OCI-LY1 (cell line): Measurements from ENCODE around the gene FOXN3.

Experiments
- H2AFZ ChIP-seq: fragments of 200-600 bp; sonication (generic), shearing (Covaris generic); 2 replicates; pipeline ENCODE4 v1.6.0; 2014; ENCODE audit warnings: antibody characterized with exemption, mild to moderate bottlenecking, low read length
- H3F3A ChIP-seq: fragments of 200-600 bp; sonication (generic), shearing (Covaris generic); 2 replicates; pipeline ENCODE4 v1.6.0; 2014; ENCODE audit warnings: mild to moderate bottlenecking, antibody characterized with exemption, low read length, moderate library complexity; ENCODE audit not compliant: insufficient read depth
- H3K27ac ChIP-seq: fragments of 200-600 bp; sonication (generic); 2 replicates; pipeline ENCODE4 v1.5.1; 2014; ENCODE audit warnings: low read length, mixed run types, mild to moderate bottlenecking, low read depth; ENCODE audit not compliant: poor library complexity, severe bottlenecking
- H3K27me3 ChIP-seq: fragments of 200-600 bp; sonication (generic); 2 replicates; pipeline ENCODE4 v1.6.0; 2014; ENCODE audit warnings: antibody characterized with exemption, mild to moderate bottlenecking, low read length, moderate library complexity; ENCODE audit not compliant: insufficient read depth
- H3K36me3 ChIP-seq: fragments of 200-600 bp; sonication (generic); 2 replicates; pipeline ENCODE4 v1.6.1; 2014; ENCODE audit warnings: mild to moderate bottlenecking, antibody characterized with exemption, low read length, moderate library complexity, mixed read lengths; ENCODE audit not compliant: insufficient read depth
- H3K4me1 ChIP-seq: fragments of 200-600 bp; sonication (generic); 2 replicates; pipeline ENCODE4 v1.5.1; 2014; ENCODE audit warnings: mild to moderate bottlenecking, low read length, moderate library complexity; ENCODE audit not compliant: insufficient read depth, severe bottlenecking
- H3K4me2 ChIP-seq: fragments of 200-600 bp; sonication (generic), shearing (Covaris generic); 2 replicates; pipeline ENCODE4 v1.6.1; 2014; ENCODE audit warnings: low read length
- H3K4me3 ChIP-seq: fragments of 200-600 bp; sonication (generic); 2 replicates; pipeline ENCODE4 v1.5.1; 2014; ENCODE audit warnings: low read length, low read depth, mild to moderate bottlenecking, mixed read lengths; ENCODE audit not compliant: poor library complexity, severe bottlenecking
- H3K79me2 ChIP-seq: fragments of 200-600 bp; shearing (Covaris generic); 2 replicates; pipeline ENCODE4 v1.6.1; 2016; ENCODE audit warnings: mixed run types, low read length, mixed read lengths; ENCODE audit not compliant: insufficient read depth
- H3K9ac ChIP-seq: fragments of 200-600 bp; sonication (generic), shearing (Covaris generic); 2 replicates; pipeline ENCODE4 v1.6.1; 2014; ENCODE audit warnings: mild to moderate bottlenecking, low read length, mixed read lengths
- H3K9me2 ChIP-seq: fragments of 200-600 bp; sonication (generic), shearing (Covaris generic); 2 replicates; pipeline ENCODE4 v1.6.1; 2014; ENCODE audit warnings: low read depth, mild to moderate bottlenecking, low read length, mixed read lengths
- H3K9me3 ChIP-seq: fragments of 200-600 bp; shearing (Covaris generic); 2 replicates; pipeline ENCODE4 v1.6.1; 2014; ENCODE audit warnings: low read length, mixed read lengths
- H4K20me1 ChIP-seq: fragments of 200-600 bp; sonication (generic), shearing (Covaris generic); 2 replicates; pipeline ENCODE4 v1.6.0; 2016; ENCODE audit warnings: mild to moderate bottlenecking, low read length; ENCODE audit not compliant: insufficient read depth
- CTCF ChIP-seq: fragments of 200-600 bp; sonication (generic), shearing (Covaris generic); IDR thresholded peaks from 2 replicates; pipeline ENCODE4 v1.5.1; 2017; ENCODE audit warnings: mild to moderate bottlenecking, antibody characterized with exemption, low read length, moderate library complexity, mixed read lengths
- EZH2 ChIP-seq: fragments of 200-600 bp; sonication (generic), shearing (Covaris generic); IDR thresholded peaks from 2 replicates; pipeline ENCODE4 v1.8.0; 2017; ENCODE audit warnings: borderline replicate concordance, mixed run types, mild to moderate bottlenecking, antibody characterized with exemption, low read length, moderate library complexity, mixed read lengths

Gene FOXN3

GRCh38 chr14:89417091-89417464 is at the start of gene FOXN3:
Gene FOXN3, minus strand, starts transcription at chr14:89417233. Its CDS starts 4,757 bp downstream, at chr14:89412476.
- no peaks in the 10 kb centered on the region for H3F3A ChIP-seq
- H3K9me2 ChIP-seq = no peaks in the 10 kb centered on the region
- peaks cover 13% of the 10 kb centered on the region for H3K79me2 ChIP-seq
- peaks cover 6% of the 10 kb centered on the region for H3K36me3 ChIP-seq
- H3K9me3 ChIP-seq = no peaks in the 10 kb centered on the region
- H3K4me2 ChIP-seq = peak within 1 kb of the TSS; percentile 78
- peak within 1 kb of the TSS; percentile 68 for H3K27ac ChIP-seq
- peaks cover 24% of the 10 kb centered on the region for H3K4me1 ChIP-seq
- no peaks in the 10 kb centered on the region for H3K27me3 ChIP-seq
- peak within 1 kb of the TSS; percentile 86 for H3K9ac ChIP-seq
- peak within 1 kb of the TSS; percentile 83 for H3K4me3 ChIP-seq
- TF ChIP-seq EZH2 (no peak), CTCF (no peak)
- H4K20me1 ChIP-seq = no peaks in the 10 kb centered on the region
- H2AFZ ChIP-seq = no peak within 1 kb of the TSS

DNA sequence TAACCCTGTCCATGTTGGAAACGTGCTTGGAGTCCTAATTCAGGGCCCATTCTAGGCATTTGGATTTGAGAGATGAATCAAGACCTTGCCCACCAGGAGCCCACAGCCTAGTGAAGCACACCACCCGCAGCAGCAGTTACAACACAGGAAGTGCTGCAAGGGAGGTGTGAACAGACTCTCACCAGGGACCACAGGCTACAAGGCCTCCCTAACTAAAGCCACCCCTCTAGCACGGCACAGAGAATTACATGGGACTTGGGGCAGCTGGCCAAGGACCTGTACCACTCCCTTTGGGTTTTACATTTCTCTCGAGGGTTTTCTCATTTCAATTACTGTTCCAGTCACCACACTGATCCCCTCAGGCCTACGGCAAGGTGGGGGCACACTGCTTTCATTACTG is 49.5 kb upstream of the FOXN3 start:
- no peaks in the 10 kb centered on the region for H3K27me3 ChIP-seq
- H3K36me3 ChIP-seq = no peaks in the 10 kb centered on the region; the same call in 1 of the 2 replicates
- no peak overlapping the region for H2AFZ ChIP-seq
- no peak overlapping the region for H3K4me3 ChIP-seq
- no peaks in the 10 kb centered on the region for H3K9me2 ChIP-seq
- no peak overlapping the region for H3K4me2 ChIP-seq
- H3K4me1 ChIP-seq = no peaks in the 10 kb centered on the region
- H3K9ac ChIP-seq = no peak overlapping the region
- TF ChIP-seq EZH2 (no peak), CTCF (no peak)
- no peak overlapping the region for H3K27ac ChIP-seq
- no peaks in the 10 kb centered on the region for H3K79me2 ChIP-seq
- H3F3A ChIP-seq = no peaks in the 10 kb centered on the region
- H4K20me1 ChIP-seq = no peaks in the 10 kb centered on the region
- H3K9me3 ChIP-seq = no peaks in the 10 kb centered on the region

- Histone ChIP-seq H3K9me2 (no peaks in the 10 kb centered on the region), H2AFZ (no peak overlapping the region), H3K4me2 (no peak overlapping the region), H3K27ac (no peak overlapping the region), H4K20me1 (no peaks in the 10 kb centered on the region), H3K27me3 (no peaks in the 10 kb centered on the region), H3K9me3 (no peaks in the 10 kb centered on the region), H3K36me3 (no peaks in the 10 kb centered on the region; the same call in 1 of the 2 replicates), H3K79me2 (no peaks in the 10 kb centered on the region), H3K4me3 (no peak overlapping the region), H3F3A (no peaks in the 10 kb centered on the region), H3K4me1 (no peaks in the 10 kb centered on the region), H3K9ac (no peak overlapping the region)
- no peak for TF ChIP-seq EZH2
- no peak for TF ChIP-seq CTCF
These were observed 48.8 kb upstream of the FOXN3 start for GRCh38 chr14:89465876-89466275.
